Subcutaneous adipose tissue (tissue), 4 donors: ENCODE data around the gene ADIG. TPM values are rescaled to one million over a fixed set of nuclear protein-coding genes. Genes with fewer than 3 reads are reported as not detected.

Experiments
- total RNA-seq, 4 donors: library from RNA; depleted of rRNA; stranded (reverse); fragments of >200 nt; gene quantifications; one replicate each; pipeline ENCODE4 v1.1.0, GENCODE V29; 2016
- TF ChIP-seq, protein P1 (sequence below): fragments of 450-650 bp; IDR thresholded peaks from one replicate; pipeline ENCODE4 v1.5.1; 2016; ENCODE audit warnings: low read depth, mild to moderate bottlenecking, control low read depth, antibody characterized with exemption, moderate library complexity

The ADIG gene
- total RNA-seq, 4 donors from 2014 or later = not detected

DNA sequence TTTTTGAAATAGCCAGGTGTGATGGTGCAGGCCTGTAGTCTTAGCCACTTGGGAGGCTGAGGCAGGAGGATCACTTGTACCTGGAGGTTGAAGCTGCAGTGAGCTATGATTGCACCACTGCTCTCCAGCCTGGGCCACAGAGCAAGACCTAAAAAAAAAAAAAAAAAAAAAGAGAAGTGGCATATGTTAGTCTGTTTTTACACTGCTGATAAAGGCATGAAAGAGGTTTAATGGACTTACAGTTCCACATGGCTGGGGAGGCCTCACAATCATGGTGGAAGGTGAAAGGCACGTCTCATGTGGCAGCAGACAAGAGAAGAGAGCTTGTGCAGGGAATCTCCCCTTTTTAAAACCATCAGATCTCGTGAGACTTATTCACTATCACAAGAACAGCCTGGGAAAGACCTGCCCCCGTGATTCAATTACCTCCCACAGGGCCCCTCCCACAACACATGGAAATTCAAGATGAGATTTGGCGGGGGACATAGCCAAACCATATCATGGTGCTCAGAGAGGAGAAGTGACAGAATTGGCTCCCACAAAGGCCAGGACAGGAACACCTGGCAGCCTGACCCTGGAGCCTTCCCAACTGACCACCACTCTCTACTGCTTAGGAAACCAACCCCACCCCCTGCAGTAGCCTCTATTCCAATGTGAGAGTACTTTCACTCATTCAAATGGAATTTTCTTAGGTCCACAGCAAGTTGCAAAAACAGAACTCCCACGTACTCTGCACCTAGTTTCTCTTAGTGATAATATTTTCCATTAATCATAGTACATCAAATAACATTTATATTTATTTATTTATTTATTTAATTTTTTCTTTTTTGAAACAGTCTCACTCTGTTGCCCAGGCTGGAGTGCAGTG is 50.4 kb downstream of the ADIG start:
- TF ChIP-seq, protein P1, sequence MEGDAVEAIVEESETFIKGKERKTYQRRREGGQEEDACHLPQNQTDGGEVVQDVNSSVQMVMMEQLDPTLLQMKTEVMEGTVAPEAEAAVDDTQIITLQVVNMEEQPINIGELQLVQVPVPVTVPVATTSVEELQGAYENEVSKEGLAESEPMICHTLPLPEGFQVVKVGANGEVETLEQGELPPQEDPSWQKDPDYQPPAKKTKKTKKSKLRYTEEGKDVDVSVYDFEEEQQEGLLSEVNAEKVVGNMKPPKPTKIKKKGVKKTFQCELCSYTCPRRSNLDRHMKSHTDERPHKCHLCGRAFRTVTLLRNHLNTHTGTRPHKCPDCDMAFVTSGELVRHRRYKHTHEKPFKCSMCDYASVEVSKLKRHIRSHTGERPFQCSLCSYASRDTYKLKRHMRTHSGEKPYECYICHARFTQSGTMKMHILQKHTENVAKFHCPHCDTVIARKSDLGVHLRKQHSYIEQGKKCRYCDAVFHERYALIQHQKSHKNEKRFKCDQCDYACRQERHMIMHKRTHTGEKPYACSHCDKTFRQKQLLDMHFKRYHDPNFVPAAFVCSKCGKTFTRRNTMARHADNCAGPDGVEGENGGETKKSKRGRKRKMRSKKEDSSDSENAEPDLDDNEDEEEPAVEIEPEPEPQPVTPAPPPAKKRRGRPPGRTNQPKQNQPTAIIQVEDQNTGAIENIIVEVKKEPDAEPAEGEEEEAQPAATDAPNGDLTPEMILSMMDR = no peak

DNA sequence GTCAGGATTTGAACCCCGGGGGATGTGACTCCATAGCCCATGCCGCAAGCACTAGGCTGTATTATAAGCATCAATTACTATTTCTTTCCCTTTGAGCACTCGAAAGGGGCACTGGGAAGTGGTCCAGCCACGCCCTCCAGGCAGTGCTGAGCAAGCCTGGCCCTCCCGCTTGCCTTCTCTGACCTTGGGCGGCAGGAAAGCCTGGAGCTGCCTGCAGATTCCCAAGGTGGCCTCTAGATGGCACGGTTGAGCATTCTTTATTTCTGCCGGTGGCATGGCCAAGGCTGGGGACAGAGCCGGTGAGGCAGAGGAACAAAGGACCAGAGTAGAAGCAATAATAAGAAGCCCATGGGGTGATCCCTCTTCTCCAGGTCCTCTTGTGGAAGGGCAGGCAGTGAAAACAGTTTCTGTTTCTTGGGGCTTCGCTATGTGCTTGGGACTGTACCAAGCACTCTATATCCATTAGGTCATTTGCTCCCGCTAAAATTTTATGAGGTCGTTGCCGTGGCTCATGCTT is 52.6 kb downstream of the ADIG start:
- TF ChIP-seq, protein P1 = no peak

DNA sequence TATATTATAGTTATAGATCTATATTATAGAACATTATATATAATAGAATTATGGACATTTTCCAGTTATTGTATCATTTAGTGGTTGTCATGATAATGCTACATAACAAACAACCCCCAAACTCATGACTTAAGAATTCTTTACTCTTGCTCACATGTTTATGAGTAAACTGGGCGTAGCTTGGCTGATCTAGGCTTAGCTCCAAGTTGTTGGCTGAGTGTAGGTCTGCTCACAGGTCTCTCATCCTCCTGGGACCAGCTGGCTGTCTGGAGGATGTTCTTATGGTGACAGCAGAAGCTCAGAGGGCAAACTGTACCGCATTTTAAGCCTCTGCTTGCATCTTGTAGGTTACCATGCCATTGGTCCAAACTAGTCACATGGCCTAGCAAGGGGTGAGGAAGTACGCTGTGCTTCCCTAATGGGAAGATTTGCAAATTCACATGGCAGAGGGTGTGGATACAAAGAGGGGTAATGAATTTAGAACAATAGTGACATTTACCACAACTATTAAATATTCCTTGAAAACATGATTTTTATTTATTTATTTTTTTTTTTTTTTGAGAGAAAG is 54.8 kb downstream of the ADIG start:
- TF ChIP-seq, protein P1 = no peak

Other genes starting within 250 kb of the ADIG start
- gene LBP, start 234.7 kb upstream of the ADIG start, total RNA-seq = 10 to 100 TPM in 3 of 4 donors, 1 to 10 TPM in 1; 2.6 to 34.4 (median 15.3) TPM
- gene SNHG17, start 145.9 kb upstream of the ADIG start, total RNA-seq = 10 to 100 TPM in 3 of 4 donors, 1 to 10 TPM in 1; 7.7 to 25.4 (median 20.4) TPM
- gene RALGAPB, start 108.4 kb upstream of the ADIG start, total RNA-seq = 10 to 100 TPM; 28.1 to 42.2 (median 34.7) TPM
- not detected for gene ARHGAP40, start 20.6 kb downstream of the ADIG start, total RNA-seq
- gene SLC32A1, start 143.3 kb downstream of the ADIG start, total RNA-seq = not detected
- 1 to 10 TPM; 7.3 to 9.9 (median 8.4) TPM for gene ACTR5, start 167.3 kb downstream of the ADIG start, total RNA-seq
- 10 to 100 TPM in 1 of 4 donors, 1 to 10 TPM in 3; 3.1 to 37.3 (median 4.9) TPM for gene PPP1R16B, start 224.5 kb downstream of the ADIG start, total RNA-seq